Stimulated activated CD4-positive, alpha-beta T cell treated with anti-CD3 and anti-CD28 coated beads, Interleukin-12 subunit alpha, Interleukin-12 subunit beta, amount 100 ng/mL, for 24 hours (primary cell): Measurements from ENCODE around the gene GRAMD4.

Experiments
- DNase-seq, 2 experiments: peaks; one replicate each; pipeline ENCODE4 v3.0.0-alpha.2; 2020; ENCODE audit warnings: low read depth in 2 of 2

The GRAMD4 gene

GRCh38 chr22:46583571-46583970 lies 36.6 kb upstream of the GRAMD4 start:
- no peak for DNase-seq

- no peak for DNase-seq
These were observed 35.9 kb upstream of the GRAMD4 start for GRCh38 chr22:46584081-46584921.

GRCh38 chr22:46585340-46586122 lies 34.7 kb upstream of the GRAMD4 start:
- DNase-seq = no peak

GRCh38 chr22:46586123-46586519 lies 34.1 kb upstream of the GRAMD4 start:
- no peak for DNase-seq

GRCh38 chr22:46586531-46587011 lies 33.6 kb upstream of the GRAMD4 start:
- no peak for DNase-seq

- no peak for DNase-seq
These were observed 33.1 kb upstream of the GRAMD4 start for GRCh38 chr22:46587061-46587460.

- DNase-seq = no peak
These were observed 32.5 kb upstream of the GRAMD4 start for GRCh38 chr22:46587492-46588278.

GRCh38 chr22:46588279-46589140 lies 31.7 kb upstream of the GRAMD4 start:
- no peak for DNase-seq

- DNase-seq = no peak
These were observed 30.9 kb upstream of the GRAMD4 start for GRCh38 chr22:46589141-46589748.

GRCh38 chr22:46589871-46590271 lies 30.3 kb upstream of the GRAMD4 start:
- no peak for DNase-seq

GRCh38 chr22:46590334-46590733 lies 29.9 kb upstream of the GRAMD4 start:
- DNase-seq = no peak

- DNase-seq = no peak
These were observed 28.3 kb upstream of the GRAMD4 start for GRCh38 chr22:46591930-46592329.

- peak in 1 of 2 experiments; percentile 47 for DNase-seq
These were observed 27.8 kb upstream of the GRAMD4 start for GRCh38 chr22:46592390-46592872.

- no peak for DNase-seq
These were observed 26.9 kb upstream of the GRAMD4 start for GRCh38 chr22:46593211-46593681.

- no peak for DNase-seq
These were observed 25.9 kb upstream of the GRAMD4 start for GRCh38 chr22:46593996-46594946.

- DNase-seq = no peak
These were observed 25.3 kb upstream of the GRAMD4 start for GRCh38 chr22:46594947-46595298.

GRCh38 chr22:46595545-46595944 lies 24.6 kb upstream of the GRAMD4 start:
- DNase-seq = no peak

- no peak for DNase-seq
These were observed 24.1 kb upstream of the GRAMD4 start for GRCh38 chr22:46596032-46596441.

- DNase-seq = no peak
These were observed 23.4 kb upstream of the GRAMD4 start for GRCh38 chr22:46596819-46597218.
